Stimulated activated CD4-positive, alpha-beta T cell treated with anti-CD3 and anti-CD28 coated beads, TNF-alpha, amount 100 ng/mL, for 4 hours (primary cell): Measurements from ENCODE around the gene SLC25A24.
"Not testable (repeated sequence)": the region's sequence is repeated elsewhere in the genome, so short reads cannot be mapped to it uniquely, and the experiment has no call there.

ENCODE experiments used
- DNase-seq, 3 experiments: peaks; one replicate each; pipeline ENCODE4 v3.0.0-alpha.2; 2020; ENCODE audit warnings: low read depth in 3 of 3

Gene SLC25A24

DNA sequence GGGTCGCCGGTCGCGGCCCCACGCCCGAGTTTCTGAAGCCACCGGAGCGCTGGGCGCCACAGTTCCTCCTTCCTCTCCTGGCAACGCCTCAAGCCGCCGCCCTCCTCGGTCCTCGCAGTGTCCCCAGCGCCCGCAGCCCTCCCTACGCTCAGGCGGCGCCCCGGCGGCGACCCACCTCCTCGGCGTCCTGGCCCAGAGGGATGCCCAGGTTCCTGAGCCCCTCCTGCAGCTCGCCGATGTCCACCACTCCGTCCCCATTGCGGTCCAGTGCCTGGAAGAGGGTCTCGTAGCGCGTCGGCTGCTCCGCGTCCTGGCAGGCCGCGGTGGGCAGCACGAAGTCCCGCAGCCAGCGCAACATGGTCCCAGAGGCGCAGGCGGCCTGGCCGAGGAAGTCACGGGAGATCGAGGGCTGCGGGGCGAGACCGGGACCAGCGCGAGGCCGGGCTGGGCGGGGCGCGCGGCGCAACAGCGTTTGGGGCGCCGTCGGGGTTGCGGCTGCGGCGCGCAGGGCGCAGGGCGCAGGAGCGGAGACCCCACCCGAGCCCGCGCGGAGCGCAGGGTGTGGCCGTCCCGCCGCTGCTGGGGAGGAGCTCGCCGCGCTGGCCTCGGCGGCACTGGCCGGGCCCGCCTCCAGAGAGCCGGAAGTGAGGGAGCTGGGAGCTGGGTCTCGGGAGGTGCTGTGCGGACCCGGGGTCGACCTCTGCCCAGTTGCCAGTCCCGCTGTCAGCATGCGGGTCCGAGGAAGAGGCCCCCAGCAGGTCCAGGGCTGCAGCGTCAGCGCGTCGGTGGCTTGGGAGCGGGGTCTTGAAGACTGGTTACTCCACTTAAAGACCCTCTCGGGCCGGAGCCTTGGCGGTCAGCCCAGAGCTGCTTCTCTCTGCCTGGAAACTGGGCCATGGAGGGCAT lies at the start of gene SLC25A24:
Gene SLC25A24, minus strand, starts transcription at position 563 of the 906 bp plus-strand sequence. Its CDS starts 205 bp downstream, at position 358.
- DNase-seq = peak; percentile 38 to 47 (median 41)

DNA sequence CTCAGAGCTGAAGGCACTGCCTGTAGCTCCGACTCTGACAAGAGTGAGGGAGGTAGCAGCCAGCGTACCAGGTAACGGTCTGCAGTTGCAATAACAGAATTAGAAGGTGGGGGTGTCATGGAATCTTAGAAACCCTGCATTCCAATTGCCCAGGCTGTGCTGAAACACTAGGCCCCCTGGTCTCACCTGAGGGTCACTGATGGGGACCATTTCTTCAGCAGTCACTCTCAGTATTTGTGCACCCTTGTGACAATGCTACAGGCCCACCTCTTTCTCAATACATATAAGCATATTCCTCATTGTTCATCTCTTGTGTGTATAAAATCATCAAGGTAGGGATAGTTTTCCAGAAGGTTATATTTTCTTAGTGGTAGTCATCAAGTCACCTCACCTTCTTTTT lies 43.8 kb upstream of the SLC25A24 start, which contains the start of gene NBPF4:
Gene NBPF4, minus strand, starts transcription at position 101 of the 400 bp plus-strand sequence. CDS start 315 bp downstream, outside the sequence.
- DNase-seq = not testable (repeated sequence)

DNA sequence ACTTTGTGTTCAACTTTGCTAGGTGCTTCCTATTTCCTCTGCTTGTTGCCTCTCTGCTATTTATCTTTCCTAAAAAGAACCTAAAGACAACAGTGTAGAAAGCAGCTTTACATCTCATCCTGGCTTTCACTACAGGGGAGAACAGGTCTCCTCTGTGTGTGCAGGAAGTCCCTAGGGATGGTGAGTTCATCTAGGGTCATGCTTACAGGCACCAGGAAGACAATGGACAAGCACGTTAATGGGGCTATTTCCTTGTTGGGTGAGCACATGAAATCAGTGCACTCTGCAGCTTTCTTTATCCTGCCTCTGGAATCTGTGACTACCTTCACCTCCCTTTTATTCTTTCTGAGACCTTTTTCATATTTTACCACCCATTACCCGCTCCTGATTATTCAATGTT lies 39.3 kb upstream of the SLC25A24 start:
- not testable (repeated sequence) for DNase-seq

DNA sequence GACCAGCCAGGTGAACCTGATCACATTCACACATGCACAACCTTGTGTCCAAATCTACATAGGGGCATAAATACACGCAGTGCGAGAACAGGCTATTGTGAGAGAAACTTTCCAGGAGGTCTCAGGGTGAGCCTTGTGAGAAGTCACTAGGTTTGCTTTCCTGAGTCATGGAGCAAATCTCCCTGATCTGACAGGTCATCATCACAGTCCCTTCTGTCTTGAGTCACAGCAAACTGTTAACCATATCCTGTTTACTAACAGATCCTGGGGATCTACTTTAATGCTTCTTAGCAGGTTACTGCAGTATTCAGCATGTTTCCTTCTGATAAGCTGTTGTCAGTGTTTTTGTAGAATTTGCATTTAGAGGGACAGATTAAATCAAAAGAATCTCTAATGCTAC lies 35.2 kb upstream of the SLC25A24 start:
- DNase-seq = not testable (repeated sequence)

DNA sequence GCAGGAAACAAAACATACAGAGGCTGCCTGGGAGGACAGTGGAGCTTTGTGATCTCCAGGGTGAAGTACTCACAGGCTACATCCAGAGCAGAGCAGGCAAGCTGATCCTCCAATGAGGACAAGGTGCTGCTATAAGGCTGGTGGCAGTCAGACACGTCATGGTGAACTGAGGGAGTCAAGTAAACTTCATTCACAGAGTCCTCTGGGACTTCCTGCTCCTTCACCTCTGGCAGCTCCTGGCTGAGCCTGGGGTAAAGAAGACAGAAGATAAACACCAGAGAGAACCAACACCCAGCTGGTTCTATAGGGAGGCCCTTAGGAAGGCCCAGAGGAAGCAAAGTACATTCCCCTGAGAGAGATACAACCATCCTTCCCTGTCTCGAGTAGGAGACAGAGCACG lies 32.0 kb upstream of the SLC25A24 start:
- DNase-seq = not testable (repeated sequence)

DNA sequence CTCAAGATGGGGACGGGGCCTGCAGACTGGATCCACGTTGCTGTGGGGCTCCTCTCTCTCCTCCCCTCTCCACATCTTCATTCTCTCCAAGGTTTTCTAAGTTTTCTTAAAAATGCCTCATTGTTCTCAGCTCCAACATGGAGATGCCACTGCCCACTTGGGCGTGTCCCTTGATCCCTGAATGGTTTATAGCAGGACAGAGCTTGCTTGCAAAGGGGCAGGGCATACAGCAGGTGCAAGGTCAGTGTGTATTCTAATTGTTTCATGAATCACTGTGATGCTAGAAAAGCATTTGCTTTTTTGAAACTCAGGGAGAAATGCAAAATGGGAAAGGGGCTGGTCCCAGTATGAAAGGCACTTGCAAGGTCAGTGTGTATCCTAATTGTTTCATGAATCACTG lies 29.8 kb upstream of the SLC25A24 start:
- DNase-seq = not testable (repeated sequence)

DNA sequence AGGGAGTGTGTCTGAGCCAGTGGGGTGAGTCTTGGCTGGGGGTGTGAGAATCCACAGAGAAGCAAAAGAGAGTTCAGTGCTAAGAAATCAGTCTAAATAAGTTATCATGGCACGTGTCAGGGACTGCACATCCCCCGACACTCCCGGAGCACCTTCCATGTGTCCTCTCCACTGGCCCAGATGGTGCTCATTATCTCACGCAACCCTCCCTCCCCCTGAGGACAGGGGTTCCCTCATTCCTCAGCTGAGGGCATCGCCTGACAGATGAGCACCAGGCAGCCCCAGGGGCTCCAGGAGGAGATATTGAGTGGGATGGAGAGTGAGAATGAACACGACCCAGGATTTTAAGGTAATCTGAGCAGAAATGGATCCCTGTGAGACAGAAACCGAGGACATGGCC lies 27.6 kb upstream of the SLC25A24 start:
- not testable (repeated sequence) for DNase-seq

DNA sequence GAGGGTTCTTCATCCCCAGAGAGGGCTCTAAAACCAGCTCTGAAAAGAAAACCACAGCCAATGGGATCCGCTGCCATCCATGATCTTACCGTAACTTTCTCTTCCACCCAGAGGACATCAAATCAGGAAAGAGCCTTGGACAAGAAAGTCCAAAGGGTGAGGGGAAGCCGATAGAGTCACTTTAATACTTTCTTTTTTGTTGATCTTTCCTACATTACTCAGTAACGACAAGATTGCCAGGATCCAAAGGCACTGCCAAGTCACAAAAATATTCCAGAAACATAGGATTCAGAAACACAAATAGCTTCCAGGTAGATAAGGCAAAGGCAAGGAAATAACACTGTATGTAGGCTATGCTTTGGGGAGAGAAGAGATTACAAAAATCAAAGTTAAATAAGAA lies 26.7 kb upstream of the SLC25A24 start:
- DNase-seq = not testable (repeated sequence)

DNA sequence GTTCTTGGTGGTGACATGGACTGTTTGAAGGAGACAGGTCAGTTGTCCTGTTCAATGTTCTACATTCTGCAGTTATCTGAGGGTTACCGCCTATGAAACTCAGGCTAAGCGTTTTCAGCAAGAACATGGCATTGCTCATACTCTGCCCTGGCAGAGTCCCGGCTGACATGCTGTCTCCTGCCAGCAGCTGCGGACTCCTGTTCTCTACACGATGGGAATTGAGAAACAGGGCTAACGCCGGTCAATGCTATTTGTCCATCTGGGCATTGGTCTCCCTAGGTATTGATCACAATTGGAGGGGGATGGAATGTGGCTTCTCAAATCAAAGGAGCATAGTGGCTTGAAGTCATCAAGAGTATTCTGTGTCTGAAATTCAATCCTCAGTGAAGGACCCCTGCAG lies 23.1 kb upstream of the SLC25A24 start:
- DNase-seq = not testable (repeated sequence)

DNA sequence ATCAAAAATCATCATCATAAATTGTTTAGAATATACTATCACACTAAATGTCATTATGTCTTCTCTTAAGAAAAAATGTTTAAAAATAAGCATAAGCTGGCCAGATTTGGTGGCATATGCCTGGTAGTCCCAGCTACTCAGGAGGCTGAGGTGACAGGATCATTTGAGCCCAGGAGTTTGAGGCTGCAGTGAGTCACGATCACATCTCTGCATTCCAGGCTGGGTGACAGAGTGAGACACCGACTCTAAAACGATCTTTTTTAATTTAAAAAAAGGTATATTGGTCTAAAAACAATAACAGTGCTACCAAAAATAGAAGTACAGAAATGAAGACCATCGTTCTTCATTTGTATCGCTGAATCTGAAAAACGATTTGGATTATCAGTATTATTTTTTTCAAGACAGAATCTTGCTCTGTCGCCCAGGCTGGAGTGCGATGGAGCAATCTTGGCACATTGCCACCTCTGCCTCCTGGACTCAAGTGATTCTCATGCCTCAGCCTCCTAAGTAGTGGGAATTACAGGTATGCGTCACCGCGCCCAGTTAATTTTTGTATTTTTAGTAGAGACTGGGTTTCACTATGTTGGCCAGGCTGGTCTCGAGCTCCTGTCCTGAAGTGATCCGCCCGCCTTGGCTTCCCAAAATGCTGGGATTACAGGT lies 17.5 kb upstream of the SLC25A24 start:
- not testable (repeated sequence) for DNase-seq

DNA sequence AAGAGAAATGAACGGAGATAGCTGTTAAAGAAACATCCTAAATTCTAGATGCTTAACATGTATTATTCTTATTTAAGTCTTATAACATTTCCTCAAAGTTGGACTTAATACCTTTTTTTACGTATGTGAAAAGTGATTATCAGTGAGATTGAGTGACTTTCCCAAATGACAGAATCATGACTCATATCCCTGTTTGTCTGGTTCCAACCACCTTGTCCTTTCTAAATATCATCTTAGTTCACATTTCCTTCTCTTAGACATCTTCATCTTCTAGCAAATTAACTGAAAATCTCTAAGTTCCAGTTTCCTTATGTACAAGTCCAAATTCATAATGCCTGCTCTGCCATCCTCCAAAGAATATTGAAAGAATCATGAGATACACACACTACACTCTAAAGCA lies 16.9 kb upstream of the SLC25A24 start:
- DNase-seq = not testable (repeated sequence)

DNA sequence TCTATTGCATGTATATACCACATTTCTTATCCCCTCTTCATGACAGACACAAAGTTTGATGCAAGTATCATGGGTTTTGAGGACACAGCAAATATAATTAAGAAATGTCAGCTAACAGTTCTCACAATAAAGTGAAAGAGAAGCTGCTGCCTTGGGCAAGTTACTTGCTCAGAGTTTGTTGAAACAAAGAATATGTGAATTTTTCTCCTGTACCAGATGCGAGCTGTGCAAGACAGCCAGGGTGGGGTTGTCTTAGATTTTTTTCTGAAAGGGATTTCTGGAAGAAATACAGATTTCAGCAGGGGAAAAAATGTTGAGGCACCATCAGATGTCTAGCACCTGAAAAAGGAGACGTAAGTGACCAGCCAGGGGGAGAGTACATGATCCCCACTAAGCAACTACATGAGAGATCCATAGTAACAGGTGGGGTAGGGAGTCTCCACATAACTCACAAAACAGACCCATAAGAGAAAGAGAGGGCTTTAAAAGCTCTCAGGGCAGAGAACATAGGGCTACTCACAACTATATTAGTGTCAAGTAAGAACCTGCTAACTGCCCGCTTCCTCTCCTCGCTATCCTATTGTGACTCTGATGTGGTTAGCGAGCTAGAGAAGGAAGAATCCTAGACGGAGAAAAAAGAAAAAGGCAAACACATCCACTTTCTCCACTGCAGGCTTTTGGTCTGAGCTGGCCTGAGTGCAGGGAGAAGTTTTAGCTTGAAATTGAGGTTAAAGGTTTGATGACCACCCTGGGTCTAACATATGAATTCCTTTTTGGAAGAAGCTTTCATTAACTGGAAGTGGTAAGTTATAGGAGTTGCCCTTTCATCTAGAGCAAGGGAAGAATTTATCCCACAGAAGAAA lies 16.1 kb upstream of the SLC25A24 start:
- not testable (repeated sequence) for DNase-seq

DNA sequence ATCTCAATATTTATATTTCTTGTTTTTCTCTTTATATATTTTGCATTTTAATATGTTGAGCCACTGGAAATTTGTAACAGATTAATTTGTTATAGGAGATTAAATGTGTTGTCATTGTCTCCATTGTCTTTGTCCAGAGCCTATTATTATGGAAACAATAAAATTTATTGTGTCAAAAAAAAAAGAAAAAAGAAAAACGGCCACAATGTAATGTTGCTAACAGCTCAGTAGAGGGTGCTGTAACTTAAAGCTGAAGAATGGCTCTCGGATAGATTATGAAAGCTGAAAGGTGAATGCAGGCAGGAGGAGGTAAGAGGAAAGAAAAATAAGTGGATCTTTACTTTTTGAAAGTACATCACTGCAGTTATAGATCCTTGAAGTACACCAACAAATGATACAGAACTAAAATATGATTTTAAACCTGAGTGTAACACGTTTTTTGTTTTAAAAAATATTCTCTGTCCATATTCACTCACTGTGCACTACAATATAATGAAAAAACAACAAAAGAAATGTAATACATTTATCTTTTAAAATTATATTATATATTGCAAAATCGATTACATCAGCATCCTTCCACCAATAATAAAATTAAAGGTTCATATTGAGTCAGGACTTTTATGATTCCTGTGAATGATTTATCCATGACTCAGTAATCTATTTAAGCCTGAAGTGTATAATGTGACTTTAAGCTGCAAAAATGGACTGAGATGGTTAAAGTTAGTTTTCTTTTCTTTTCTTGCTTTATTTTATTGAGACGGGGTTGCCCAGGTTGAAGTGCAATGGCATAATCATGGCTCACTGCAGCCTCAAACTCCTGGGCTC lies 14.7 kb upstream of the SLC25A24 start:
- DNase-seq = not testable (repeated sequence)

DNA sequence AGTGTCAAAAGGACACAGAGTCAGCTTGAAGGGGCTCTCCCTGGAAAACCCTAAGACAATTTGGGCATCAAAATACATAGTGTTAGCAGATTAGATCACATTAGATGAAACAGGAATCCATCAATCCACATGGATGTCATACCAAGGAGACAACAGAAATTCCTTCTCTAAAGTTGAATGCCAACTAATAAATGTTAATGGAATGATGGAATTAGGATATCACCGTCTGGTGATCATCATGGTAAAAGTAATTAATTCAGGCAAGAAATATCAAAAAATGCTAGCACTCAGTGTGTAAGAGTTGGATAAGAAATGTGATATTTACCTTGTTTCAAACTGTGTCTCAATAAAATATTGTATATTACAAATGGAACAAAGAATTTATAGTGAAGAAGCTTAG lies 10.9 kb upstream of the SLC25A24 start:
- no peak for DNase-seq

DNA sequence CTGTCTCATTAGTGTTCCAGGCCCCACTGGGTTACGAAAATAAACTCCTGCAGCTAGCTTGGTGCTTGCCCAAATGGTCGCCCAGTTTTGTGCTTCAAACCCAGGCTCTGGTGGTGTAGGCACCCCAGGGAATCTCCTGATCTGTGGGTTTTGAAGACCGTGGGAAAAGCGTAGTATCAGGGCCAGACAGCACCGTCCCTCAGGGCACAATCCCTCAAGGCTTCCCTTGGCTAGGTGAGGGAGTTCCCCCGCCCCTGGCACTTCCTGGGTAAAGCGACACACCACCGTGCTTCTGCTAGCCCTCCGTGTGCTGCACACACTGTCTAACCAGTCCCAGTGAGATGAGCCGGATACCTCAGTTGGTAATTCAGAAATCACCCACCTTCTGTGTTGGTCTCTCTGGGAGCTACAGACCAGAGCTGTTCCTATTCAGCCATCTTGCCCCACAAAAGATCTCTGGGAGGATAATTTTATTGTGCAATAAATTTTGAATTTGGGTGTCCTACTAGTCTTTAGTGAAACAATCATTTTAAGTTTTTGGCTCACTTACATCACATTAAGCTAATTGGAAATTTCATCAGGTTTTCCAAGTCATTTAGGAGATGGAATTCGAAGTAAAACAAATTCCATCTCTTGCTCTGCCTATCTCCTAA lies 9.4 kb upstream of the SLC25A24 start:
- DNase-seq = no peak

DNA sequence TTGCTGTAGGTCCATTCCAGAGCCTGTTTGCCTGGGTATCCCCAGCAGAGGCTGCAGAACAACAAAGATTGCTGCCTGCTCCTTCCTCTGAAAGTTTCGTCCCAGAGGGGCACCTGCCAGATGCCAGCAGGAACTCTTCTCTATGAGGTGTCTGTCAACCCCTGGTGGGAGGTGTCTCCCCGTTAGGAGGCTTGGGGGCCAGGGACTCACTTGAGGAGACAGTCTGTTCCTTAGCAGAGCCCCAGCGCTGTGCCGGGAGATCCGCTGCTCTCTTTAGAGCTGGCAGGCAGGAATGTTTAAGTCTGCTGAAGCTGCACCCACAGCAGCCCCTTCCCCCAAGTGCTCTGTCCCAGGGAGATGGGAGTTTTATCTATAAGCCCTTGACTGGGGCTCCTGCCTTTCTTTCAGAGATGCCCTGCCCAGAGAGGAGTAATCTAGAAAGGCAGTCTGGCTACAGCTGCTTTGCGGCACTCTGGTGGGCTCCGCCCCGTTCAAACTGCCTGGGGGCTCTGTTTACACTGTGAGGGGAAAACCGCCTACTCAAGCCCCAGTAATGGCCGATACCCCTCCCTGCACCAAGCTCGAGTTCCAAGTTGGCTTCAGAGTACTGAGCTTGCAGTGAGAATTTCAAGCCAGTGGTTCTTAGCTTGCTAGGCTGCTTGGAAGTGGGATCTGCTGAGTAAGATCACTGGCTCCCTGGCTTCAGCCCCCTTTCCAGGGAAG lies 8.7 kb upstream of the SLC25A24 start:
- no peak for DNase-seq

DNA sequence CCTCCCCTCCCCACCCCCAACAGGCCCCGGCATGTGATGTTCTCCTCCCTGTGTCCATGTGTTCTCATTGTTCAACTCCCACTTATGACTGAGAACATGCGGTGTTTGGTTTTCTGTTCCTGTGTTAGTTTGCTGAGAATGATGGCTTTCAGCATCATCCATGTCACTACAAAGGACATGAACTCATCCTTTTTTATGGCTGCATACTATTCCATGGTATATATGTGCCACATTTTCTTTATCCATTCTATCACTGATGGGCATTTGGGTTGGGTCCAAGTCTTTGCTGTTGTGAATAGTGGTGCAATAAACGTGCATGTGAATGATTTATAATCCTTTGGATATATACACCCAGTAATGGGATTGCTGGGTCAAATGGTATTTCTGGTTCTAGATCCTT lies 3.4 kb upstream of the SLC25A24 start:
- not testable (repeated sequence) for DNase-seq

DNA sequence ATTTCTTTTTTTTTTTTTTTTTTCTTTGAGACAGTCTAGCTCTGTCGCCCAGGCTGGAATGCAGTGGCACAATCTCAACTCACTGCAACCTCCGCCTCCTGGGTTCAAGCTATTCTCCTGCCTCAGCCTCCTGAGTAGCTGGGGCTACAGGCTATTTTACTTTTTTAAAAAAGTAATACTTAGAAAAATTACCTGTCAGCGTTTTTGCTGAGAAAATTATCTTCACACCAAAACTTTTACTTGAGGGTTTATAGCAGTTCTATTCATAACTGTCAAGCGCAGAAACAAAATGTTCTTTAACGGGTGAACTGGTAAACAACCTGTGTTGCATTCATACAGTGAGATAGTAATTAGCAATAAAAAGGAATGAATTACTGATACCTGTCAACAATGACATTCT lies 1.5 kb upstream of the SLC25A24 start:
- no peak for DNase-seq

DNA sequence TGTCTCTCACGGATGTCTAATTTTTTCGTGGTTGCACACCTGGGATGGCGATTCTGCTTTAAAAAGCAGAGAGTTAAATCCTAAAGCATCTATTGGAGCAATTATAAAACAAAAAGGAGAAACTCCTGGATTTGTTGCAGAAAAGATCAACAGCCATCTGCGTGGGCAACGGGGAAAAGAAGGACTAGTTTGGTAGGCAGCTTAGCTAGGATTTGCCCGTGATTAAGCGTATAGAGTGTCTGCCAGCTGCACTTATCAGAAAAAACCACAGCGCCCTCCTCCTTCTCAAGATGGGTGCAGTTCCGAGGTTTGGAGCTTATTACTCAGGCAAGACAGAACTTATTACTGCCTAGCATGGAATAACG lies 526 bp upstream of the SLC25A24 start:
- DNase-seq = peak in 1 of 3 experiments; percentile 1

DNA sequence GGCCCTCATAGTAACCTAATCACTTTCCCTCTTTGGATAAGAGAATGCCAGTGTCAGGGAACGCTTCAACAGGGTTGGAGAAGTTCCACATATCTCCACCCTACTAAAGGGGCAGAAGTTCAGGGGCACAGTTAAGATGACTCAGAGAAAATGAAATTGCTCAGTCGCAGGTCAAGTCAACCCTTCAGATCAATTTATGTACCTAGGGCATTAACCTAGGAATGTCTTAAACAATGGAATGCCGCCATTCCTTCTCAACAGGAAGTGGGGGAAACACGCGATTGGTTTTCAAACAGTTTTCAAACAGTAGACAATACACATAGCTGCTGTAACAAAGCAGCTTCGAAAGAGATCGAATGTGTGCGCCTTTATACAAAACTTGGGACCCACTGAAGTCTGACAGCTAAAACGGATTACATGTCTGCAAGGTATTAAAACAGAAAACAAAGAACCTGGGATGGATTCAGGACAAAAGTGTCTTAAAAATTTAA lies 897 bp downstream of the SLC25A24 start:
- DNase-seq = no peak
